HPDE6-E6E7 (cell line): Measurements from ENCODE around the gene FGF14.

Experiments
- DNase-seq: peaks from one replicate; pipeline ENCODE4 v3.0.0; 2011; ENCODE audit warnings: missing footprints; ENCODE audit errors: extremely low spot score

FGF14 gene

DNA sequence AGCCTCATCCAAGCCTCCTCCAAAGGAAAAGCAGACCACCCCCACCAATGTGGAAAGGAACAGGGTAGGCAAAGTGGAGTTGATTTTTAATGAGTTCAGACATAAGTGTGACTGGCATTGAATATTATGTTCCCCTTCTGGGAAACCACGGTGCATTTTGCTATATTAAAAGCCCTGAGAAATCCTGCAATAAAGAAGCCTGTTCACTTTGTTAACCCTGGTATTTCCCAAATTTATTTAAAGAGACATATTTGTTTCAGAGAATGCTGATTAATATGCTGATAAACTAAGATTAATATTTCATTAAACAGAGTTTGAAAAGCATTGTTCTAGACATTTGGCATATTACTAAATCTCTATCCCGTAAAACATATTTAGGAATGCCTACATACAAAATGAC, 151.4 kb downstream of the FGF14 start:
- DNase-seq: no peak

DNA sequence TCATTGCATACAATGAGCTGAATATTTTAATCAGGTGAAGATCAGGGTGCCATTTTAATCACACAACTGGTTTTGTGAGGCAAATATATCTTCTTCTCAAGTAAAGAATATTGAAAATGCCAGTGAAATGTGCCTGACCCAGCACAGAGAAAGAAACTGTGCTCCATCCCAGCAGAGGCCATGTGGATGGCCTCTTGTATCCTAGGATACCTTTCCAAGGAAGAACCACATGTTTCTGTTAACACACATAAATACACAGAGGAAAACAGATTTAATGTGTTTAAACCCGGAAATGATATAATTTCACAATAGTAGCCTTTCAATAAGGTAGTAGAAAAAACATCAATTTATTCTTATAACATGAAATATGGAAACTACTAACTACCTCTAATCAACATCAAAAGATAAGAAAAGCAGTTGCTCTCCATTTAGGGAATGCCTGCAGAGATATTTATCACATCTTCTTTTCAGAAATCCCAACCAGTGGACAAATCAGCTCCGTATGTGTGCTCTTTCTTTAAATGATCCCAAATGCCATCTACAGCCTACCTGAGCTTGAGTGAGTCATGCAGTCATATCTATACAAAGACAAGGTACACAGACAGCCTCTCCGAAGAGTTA, 157.1 kb downstream of the FGF14 start:
- no peak for DNase-seq

DNA sequence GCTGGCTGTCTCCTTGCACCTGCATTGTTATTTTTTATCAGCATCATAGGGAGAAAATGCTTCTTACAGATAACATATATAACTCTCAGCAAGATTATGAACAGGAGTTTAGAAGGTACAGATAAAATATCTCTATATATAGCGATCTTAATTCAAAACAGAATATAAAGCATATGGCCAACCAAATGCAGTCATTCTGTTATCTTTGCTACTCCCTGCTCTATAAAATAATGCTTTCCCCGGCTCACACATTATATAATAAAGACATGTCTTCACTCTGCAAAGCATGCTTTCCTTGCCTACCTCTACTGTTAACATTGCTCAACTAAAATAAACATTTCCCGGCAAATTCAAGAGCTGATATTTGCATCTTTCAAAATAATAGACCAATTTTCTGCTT, 161.7 kb downstream of the FGF14 start:
- DNase-seq: no peak

DNA sequence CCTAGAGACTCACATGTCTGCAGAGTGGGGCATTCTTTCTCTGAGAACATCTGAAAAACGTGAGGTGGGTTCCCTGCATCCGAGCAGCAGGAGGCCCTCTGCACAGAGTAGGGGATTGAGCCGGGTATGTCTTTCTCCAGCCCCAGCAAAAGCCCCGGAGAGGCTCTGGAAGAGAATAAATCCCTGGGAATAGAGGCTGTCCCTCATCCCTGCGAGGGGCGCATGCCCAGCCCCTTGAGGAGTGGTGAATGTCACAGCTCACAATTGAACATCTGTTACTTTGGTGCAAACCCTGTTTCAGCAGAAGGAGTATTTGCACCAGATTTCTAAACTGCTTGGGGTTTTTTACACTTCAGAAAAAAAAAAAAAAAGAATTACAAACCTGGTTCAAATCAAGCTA, 164.6 kb downstream of the FGF14 start:
- DNase-seq: no peak

DNA sequence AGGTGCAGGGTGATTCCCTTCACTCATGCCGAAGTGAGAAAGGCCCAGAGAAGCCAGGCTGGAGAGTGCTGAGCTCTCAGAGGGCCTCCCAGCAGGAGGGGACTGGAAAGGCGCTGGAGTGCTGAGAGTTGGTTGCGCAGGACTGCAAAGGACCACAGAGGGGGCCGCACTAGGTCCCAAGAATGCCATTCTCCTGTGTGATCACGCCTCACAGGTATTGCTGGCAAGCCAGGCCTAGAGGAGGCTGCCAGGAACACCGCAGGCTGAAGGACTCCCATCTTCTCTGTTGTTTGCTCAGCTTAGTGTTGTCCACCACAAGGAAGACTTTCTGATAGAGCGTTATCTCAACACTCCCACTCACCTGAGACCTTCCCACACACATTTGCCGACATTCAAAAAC, 165.0 kb downstream of the FGF14 start:
- no peak for DNase-seq

DNA sequence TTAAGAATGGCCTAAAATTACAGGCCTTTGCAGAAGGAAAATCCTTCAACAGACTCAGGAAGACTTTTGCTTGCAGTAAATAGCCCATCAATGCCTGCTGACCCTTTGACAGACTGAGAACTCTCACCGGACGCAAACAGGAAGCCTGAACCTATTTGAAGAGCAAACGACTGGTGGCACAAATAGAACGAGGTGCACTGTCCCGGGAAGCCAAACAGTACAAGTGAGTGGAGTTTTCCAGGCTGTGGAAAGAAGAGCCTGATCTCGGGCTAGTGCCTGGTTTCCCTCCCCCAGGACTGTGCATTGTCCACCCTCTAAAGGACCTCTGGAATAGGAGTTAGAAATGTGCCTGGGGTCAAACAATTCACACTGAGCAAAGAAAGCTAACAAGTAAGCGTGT, 165.5 kb downstream of the FGF14 start:
- no peak for DNase-seq

DNA sequence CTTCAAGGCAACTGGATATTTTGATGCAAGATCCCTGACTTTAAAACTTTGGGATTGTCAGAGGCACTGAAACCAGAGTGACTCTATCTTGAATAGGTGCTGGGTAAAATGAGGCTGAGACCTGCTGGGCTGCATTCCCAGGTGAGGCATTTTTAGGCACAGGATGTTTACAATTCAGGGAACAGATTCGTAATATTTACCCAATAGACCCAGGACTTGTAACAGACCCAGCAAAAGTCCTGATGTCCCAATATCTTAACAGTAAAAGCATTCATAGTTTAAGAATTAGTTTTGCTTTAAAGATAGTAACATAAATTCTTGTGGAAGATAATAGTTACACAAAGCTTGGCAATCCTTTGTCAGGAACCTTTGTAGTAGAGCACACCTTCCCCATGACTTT, 166.2 kb downstream of the FGF14 start:
- DNase-seq: no peak

DNA sequence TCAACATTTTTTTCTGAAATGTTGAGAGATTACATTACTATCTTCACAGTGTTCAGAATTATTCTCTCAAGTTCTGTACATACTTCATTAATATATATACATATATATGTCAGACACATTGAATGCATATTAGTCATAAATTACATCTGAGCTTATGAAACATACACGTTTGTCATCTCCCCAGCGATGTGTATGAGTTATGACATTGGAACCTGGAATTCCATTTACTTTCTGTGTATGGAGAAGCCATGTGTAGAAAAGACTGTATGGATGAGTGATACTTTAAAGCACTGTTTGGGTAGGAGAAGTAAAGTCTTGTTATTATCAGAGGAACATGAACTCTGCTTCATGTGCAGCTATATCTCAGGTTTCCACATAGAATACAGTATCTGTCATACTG, 167.2 kb downstream of the FGF14 start:
- no peak for DNase-seq

DNA sequence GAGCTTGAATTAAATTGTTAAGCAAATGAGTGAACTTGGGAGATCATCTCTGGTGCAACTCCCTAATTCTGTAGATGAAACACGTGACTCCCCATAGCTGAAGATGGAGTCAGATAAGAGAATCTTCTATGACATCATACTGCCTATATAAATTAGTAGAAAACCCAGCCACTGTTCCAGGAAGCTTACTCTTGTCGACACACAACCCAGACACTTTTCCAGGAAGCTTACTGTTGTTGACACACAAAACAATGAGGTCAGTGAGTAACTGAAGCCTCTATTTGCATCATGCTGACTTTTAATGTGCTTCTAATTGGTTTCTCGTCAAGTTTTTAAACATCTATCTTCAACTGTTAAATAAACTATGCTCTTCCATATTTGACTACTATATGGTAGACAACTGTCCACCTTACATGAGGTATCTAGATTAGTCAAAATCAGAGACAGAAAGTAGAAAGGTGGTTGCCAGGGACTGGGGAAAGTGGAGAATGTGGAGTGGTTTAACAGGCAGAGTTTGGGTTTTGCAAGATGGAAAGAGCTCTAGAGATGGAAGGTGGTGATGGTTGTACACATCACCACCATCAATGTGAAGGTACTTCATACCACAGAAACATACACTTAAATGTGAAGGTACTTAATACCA, 168.2 kb downstream of the FGF14 start:
- no peak for DNase-seq

DNA sequence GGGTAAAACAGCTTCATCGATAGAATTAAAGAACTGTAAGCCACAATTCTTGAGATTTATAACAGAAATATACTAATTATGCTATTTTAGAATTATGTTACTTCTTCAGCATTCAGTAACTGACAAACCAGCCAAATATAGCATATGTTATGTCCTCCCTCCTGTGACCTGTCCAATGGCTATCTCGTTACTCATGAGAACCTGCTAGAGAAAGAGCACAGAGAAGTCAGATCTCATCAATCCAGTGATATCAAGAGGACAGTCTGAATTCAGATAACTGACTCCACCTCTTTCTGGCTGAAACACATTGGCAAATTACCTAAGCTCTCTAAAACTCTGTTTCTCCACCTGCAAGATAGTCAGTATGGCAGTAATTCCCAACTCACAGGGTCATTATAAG, 170.4 kb downstream of the FGF14 start:
- DNase-seq: no peak

DNA sequence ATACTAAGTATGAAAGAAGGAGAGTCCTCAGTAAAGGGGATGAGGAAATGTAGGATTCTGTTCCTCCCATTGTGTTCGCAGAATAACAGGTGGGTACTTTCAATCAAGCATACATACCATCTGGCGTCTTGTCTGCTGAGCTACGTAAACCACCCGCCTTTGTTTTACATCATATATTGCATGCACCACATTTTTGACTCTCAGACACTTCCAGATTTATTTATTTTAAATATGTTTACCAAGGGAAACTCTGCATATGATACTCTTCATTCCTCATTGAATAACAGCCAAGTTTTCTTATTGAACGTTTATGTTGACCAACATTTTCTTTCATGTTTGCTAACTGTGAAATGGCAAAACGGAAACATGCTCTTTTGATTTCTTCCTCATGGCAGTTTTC, 174.1 kb downstream of the FGF14 start:
- no peak for DNase-seq

DNA sequence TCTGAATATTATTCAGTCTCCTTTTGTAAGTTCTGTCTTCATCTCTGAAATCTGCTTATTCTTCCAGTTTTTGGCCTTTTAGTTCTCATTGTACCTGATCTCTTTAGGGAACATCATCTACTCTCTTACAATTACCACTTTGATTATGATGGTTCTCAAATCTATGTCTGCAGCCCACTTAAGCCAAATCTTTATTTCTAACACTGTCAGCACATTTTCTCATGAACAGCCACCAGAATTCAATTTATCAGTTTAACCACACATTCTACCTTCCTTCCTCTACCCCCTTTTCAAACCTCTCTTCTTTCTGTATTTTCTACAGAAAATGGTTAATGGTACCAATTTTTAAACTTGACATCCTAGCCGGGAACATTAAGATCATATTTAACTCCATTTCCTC, 175.3 kb downstream of the FGF14 start:
- no peak for DNase-seq

DNA sequence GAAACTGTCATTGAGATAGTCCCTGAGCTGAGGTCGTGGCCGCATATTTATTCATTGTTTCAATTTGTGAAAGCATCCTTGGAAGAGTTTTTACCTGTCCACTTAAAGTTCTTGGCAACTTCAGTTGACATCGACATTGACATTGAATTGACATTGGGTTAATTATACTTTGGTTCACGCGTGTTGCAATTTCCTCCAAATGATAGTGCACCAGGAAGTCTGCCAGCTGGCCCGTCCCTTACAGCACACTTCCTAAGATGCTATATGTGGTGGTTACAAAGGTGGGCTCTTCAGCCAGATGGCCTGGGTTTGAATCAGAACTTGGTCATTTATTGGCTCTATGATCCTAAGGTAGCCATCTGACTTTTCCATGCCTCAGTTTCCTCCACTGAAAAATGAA, 176.0 kb downstream of the FGF14 start:
- no peak for DNase-seq

DNA sequence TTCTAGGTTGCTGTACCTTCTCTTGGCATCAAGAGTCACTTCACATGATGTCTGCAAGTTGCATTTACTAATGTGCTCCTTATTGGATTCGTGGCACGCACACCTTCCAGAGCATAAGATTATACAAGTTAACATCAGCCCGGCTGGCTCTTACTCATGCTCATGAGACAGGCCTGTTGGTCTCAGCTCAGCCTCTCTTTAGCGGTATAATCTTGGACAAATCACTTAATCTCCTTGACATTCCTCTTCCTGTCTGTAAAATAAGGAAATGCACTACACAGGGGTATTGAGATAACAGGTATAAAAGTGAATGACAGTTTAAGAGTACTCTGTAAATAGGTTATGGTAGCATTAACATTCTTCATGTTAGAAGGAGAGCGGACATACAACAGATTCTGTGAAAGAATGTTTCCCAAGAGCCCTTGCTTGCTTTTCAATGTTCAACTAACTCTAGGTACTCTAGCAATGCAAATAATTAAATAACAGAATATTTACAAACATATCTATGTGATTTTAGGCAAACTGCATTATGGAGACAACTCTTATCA, 181.1 kb downstream of the FGF14 start:
- no peak for DNase-seq

DNA sequence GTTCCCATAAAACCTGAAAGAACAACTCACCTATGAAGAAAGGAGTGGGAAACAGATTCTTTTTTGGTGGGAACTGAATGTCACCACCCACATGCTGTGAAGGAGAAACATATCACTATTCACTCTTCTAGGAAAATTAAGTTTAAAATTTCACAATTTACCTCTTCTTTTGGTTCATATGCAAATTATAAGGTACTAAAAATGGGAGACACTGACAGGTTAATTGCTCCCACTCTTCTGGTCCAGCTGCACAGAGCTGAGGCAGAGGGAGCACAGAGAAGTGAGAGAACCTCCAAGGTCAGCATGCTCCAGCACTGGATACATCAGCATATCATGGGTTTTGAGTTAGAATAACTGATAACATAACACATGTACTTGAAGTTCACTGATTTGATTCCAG, 186.9 kb downstream of the FGF14 start:
- no peak for DNase-seq

DNA sequence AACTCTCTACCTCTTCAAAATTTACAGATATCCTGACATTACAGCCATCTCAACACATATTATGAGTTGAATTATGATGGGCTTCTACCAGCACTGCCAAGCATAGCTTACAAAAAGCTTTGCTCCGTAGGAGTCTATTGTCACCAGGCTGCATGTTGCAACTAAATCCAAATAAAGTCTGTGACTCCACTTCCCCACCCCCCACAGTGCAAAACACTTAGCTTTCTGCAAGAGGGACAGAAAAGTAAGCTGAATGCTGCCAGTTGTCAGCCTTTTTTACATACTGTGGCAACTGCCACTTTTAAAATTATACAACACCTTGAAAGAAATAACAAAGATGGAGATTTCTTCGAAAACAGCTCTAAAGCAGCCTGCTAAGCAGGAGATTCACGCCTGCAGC, 189.1 kb downstream of the FGF14 start:
- no peak for DNase-seq

DNA sequence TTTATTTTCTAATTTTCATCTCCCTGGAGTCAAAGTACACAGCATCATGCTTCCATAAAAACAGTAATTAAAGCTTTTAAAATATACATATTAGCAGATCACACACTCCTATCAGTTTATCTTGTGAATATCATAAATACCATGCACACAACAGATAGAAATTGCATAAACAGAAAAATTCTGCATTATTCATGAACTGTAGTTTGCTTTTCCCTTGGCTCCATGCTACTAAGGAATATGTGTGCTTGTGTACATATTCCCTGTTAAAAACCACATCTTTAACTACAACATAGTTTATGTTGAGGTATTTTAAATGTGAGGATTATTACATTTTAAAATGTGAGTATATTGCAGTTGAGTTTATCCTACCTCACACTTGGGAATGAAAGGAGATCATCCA, 193.5 kb downstream of the FGF14 start:
- no peak for DNase-seq

DNA sequence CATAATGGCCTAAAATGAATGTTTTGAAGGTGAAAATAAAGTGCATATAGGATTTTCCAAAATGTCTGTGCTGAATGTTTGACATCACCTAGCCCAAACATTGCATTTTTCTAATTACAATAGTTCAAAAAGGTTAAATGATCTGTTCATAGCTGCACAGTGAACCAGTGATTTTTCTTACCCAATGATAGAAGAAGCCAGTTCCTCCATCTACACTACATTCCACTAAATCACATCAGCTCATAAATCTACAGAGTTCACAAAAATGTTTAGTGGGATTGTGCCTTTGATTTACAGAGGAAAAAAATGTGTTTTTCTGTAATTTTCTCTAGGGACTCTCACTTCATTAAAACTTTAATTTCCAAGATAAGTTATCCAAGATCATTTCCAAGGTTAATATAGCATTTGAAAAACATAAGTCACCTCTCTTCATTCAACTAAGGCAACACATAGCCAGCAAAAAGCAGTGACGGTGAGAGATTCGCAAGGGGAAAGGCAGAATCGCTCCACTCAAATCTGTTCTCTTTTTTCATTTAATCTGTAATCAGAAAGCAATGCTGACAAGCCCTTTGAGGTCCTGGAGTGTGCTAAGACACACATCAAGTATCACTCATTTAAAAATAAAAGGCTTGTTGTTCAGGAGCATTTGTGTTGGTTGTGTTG, 194.0 kb downstream of the FGF14 start:
- no peak for DNase-seq

DNA sequence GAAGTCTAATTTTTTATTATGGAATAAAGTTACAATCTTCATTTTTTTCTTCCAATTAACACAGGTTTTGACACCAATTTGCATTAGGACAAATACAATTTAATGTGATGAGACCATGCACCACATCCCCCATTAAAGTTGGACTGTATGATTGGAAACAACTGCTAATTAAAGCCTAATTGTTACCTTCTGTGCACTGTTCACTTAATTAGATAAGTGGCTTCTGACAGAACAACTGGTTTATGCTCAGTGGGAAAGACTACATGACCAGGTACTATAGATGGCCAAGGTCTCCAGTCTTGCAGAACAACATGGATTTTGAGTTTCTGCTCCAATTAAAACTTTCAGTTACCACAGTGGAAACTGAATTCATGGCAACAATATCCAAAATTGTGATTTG, 198.1 kb downstream of the FGF14 start:
- no peak for DNase-seq

DNA sequence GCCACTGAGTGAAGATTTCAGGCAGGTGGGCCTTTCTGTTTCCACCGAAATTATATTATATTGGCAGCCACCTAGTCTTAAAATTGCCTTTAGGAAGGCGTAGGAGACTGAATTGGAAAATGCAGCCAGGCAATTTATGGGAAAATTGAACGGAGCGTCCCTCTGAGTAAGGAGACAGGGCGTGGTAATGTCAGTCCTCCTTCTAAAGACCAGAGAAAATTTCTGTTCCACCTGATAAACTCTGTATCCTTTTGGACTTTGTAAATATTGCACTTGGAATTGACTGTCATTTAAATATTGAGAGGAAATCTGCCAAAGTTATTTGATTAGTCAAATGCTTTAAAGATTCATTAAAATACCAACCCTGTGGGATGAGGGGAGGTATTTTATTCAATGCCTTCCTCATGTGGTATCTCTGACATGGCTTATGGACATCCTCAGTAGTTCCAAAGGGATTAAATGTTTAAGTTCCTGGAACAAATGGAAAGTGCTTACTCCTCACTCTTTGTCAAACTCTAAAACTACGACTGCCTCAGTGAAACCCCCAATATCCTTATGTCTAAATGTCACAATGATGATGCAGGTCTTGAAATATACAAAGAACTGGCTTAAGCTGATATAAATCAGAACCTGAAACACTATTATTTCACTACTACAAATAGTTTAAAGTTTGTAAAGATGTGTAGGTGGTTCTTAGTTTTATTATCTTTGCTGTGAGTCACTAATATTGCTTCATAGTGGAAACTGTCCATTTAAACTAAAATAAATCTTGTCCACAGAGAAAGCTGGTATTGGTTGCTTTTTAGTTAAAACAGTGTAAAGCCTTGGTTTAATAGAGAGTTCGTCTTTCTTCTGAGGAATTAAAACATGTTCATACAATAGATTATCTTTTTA, 203.2 kb downstream of the FGF14 start:
- DNase-seq: no peak

DNA sequence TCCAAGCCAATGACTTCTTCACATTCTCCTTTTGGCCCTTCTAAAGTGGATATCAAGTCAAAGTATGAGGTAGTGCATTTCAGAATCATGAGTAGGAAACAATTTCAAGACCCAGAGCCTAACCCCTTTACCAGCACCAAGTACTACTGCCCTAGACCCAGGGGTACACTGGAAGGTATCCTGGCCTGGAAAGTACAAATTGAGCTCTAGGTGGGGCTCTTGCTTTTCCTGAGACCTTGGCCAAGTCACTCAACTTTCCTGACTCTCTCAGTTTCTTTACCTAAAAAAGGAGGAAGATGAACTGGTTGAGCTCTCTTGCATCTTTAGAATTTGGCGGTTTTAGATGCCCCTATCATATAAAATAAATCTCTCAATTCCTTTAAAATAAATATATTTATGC, 204.7 kb downstream of the FGF14 start:
- DNase-seq: peak; percentile 3
